ENCODE data around the gene CHKB. TPM values are rescaled to one million over a fixed set of nuclear protein-coding genes. Genes with fewer than 3 reads are reported as not detected.

The CHKB gene
- 10 to 100 TPM; 44.7 to 80.3 (median 51.3) TPM for total RNA-seq

- no peak for TF ChIP-seq CTCF (IDR thresholded peaks at IDR 0.05; ENCODE audit: low read depth)
These were observed at the start of gene CHKB for GRCh38 chr22:50582493-50583293. TSS of gene CHKB (minus strand) at chr22:50582849. CDS start at chr22:50582781, 68 bp downstream.

- TF ChIP-seq CTCF (IDR thresholded peaks at IDR 0.05; ENCODE audit: low read depth), result no peak
These were observed 47.7 kb upstream of the CHKB start for GRCh38 chr22:50630376-50630775.

- no peak for TF ChIP-seq CTCF (IDR thresholded peaks at IDR 0.05; ENCODE audit: low read depth)
These were observed 46.0 kb upstream of the CHKB start for GRCh38 chr22:50628543-50629134.

- no peak for TF ChIP-seq CTCF (IDR thresholded peaks at IDR 0.05; ENCODE audit: low read depth)
These were observed 45.2 kb upstream of the CHKB start, which contains the start of gene ARSA for GRCh38 chr22:50627642-50628542. TSS of gene ARSA (minus strand) at chr22:50628152. CDS start at chr22:50627779, 373 bp downstream.

- no peak for TF ChIP-seq CTCF (IDR thresholded peaks at IDR 0.05; ENCODE audit: low read depth)
These were observed 44.4 kb upstream of the CHKB start for GRCh38 chr22:50626850-50627641.

GRCh38 chr22:50626314-50626849, 43.7 kb upstream of the CHKB start:
- no peak for TF ChIP-seq CTCF (IDR thresholded peaks at IDR 0.05; ENCODE audit: low read depth)
